Activated CD8-positive, alpha-beta memory T cell treated with anti-CD3 and anti-CD28 coated beads, Interleukin-2, amount 50 U/mL, for 1 hour (primary cell): ENCODE results near the gene CNTNAP2.
"Not testable (repeated sequence)": the region's sequence is repeated elsewhere in the genome, so short reads cannot be mapped to it uniquely, and the experiment has no call there.

Experiments used
- DNase-seq: peaks from one replicate; pipeline ENCODE4 v3.0.0-alpha.2; 2020; ENCODE audit errors: extremely low read depth

CNTNAP2 gene

GRCh38 chr7:148395352-148395811 is 2278.8 kb downstream of the CNTNAP2 start:
- DNase-seq: no peak

GRCh38 chr7:148395990-148396716 is 2279.6 kb downstream of the CNTNAP2 start:
- no peak for DNase-seq

- DNase-seq: no peak
Measured at GRCh38 chr7:148397056-148397455, 2280.5 kb downstream of the CNTNAP2 start.

GRCh38 chr7:148397551-148397950 is 2280.9 kb downstream of the CNTNAP2 start:
- DNase-seq: no peak

- DNase-seq: no peak
Measured at GRCh38 chr7:148397985-148398384, 2281.4 kb downstream of the CNTNAP2 start.

- DNase-seq: no peak
Measured at GRCh38 chr7:148398844-148399365, 2282.3 kb downstream of the CNTNAP2 start.

- no peak for DNase-seq
Measured at GRCh38 chr7:148400101-148400500, 2283.5 kb downstream of the CNTNAP2 start.

- DNase-seq: no peak
Measured at GRCh38 chr7:148402159-148402558, 2285.6 kb downstream of the CNTNAP2 start.

- no peak for DNase-seq
Measured at GRCh38 chr7:148403466-148403993, 2286.9 kb downstream of the CNTNAP2 start.

GRCh38 chr7:148408307-148408706 is 2291.7 kb downstream of the CNTNAP2 start:
- no peak for DNase-seq

GRCh38 chr7:148410905-148411304 is 2294.3 kb downstream of the CNTNAP2 start:
- no peak for DNase-seq

- no peak for DNase-seq
Measured at GRCh38 chr7:148412691-148413090, 2296.1 kb downstream of the CNTNAP2 start.

GRCh38 chr7:148419856-148420832 is 2303.5 kb downstream of the CNTNAP2 start:
- DNase-seq: no peak

GRCh38 chr7:148422030-148422429 is 2305.4 kb downstream of the CNTNAP2 start:
- DNase-seq: no peak

- DNase-seq: not testable (repeated sequence)
Measured at GRCh38 chr7:148426393-148426792, 2309.8 kb downstream of the CNTNAP2 start.

GRCh38 chr7:148430690-148431089 is 2314.1 kb downstream of the CNTNAP2 start:
- not testable (repeated sequence) for DNase-seq

GRCh38 chr7:148433521-148434180 is 2317.1 kb downstream of the CNTNAP2 start:
- no peak for DNase-seq

- DNase-seq: no peak
Measured at GRCh38 chr7:148434181-148434757, 2317.7 kb downstream of the CNTNAP2 start.

GRCh38 chr7:148434887-148435286 is 2318.3 kb downstream of the CNTNAP2 start:
- no peak for DNase-seq

GRCh38 chr7:148435715-148436114 is 2319.1 kb downstream of the CNTNAP2 start:
- DNase-seq: no peak

GRCh38 chr7:148436135-148436534 is 2319.5 kb downstream of the CNTNAP2 start:
- DNase-seq: no peak
